GM12801 (cell line): ENCODE measurements around the gene LARP4B.

ENCODE experiments used
- TF ChIP-seq, protein P1 (sequence below): IDR thresholded peaks from one replicate; pipeline ENCODE4 v1.5.1; 2011; ENCODE audit warnings: control low read depth; ENCODE audit not compliant: insufficient read length; ENCODE audit errors: extremely low read depth

Gene LARP4B

DNA sequence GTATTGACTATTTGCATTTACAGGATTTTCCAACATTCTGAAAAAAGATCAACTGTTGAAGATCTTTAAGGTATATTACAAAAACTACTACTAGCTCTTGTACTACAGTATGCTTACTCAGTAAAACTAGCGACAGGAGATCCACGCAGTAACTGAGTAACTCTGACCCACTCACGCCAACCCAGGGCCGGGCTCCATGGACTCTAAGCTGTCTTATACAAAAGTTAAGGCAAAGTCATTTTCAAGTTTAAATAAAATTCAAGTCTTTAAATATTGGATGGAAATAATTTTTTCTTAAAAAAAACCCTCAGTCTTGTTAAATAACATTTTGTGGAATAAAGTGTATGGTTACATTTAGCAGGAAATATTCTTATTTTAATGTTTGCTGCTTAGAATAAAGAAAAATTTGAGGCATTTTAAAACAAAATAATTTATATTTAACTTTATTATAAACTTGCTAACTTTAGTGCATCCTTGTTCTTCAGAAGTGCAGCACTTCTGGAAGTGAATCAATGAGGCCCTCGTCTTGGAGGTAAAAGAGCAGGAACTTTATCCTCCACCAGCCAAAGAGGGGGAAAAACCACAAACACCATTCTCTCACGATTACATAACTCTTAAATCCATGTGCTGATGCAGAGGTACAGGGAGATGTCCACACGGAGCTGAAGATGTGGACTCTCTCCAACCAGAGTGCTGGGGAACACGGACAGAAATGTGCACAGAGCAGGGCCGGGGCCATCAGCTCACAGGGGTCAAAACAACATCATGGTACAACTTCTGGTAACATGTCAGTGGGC is 119.9 kb downstream of the LARP4B start:
- TF ChIP-seq, protein P1, sequence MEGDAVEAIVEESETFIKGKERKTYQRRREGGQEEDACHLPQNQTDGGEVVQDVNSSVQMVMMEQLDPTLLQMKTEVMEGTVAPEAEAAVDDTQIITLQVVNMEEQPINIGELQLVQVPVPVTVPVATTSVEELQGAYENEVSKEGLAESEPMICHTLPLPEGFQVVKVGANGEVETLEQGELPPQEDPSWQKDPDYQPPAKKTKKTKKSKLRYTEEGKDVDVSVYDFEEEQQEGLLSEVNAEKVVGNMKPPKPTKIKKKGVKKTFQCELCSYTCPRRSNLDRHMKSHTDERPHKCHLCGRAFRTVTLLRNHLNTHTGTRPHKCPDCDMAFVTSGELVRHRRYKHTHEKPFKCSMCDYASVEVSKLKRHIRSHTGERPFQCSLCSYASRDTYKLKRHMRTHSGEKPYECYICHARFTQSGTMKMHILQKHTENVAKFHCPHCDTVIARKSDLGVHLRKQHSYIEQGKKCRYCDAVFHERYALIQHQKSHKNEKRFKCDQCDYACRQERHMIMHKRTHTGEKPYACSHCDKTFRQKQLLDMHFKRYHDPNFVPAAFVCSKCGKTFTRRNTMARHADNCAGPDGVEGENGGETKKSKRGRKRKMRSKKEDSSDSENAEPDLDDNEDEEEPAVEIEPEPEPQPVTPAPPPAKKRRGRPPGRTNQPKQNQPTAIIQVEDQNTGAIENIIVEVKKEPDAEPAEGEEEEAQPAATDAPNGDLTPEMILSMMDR = no peak

DNA sequence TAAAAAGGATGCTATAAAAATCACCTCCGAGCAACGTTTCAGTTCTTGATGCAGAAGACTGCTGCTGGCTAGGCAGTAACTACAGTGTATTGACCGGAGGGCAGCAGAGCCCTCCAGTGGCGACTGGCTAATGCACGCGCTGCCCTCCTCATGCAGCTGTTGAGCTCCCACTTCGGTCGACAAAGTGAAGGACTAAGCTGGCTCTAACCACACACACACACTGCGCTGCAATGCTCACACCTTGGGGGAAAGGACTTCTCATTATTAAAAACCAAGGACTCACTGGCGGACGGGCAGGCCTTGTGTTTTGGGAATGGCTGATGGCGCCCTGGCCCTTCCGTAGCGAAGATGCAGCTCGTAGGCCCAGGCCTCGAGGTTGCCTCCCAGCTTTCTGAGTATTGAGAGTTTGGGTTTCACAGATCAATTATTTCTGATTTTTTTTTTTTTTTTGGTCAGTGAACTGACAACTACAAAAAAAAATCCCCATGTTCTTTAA is 121.1 kb downstream of the LARP4B start:
- TF ChIP-seq, protein P1 = no peak

DNA sequence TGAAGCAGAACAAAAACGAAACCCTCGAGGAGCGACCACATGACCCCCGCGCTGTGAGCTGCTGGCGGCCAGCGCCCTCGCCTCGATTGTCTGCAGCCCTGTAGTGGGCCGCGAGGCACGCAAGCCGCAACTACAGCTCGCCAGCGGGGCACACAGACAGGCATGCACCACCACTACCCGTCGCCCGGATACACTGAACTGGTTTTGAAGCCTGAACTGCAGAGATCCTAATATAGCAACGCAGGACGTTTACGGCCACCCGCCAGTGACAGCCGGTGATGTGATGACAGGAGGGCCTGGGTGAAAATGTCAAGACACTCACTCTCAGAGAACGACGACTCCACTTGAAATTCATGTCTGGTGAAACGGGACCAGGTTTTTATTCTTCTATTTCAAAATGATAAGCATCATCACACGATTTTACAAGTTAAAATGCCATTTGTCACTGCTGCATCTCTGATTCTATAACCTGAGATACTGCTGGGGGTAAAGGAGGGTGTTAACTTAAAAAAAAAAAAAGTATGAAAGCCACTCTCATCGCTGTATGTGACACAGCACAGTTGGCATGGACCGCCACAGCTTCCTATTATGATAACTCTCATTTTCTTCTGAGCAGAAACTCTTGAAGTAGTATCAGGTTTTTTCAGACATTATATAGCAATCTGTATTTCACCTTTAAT is 121.7 kb downstream of the LARP4B start:
- TF ChIP-seq, protein P1 = no peak

DNA sequence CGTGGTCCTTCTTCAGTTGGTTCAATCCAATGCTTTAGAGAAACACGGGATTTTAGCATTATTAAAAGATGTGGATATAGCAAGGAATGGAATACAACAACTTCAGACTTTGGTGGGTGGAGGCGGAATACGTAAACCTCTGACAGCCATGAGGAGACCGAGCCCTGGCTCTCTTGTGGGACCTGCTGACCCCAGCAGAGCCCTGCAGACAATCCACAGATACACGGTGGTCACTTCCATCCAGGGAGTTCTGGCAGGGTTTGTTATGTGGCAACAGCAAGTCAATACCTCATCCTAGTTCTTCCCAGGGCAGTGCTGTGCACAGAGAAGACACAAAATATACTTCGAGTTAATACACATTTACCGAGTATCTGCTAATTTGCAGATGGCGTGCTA is 123.5 kb downstream of the LARP4B start:
- TF ChIP-seq, protein P1 = no peak

DNA sequence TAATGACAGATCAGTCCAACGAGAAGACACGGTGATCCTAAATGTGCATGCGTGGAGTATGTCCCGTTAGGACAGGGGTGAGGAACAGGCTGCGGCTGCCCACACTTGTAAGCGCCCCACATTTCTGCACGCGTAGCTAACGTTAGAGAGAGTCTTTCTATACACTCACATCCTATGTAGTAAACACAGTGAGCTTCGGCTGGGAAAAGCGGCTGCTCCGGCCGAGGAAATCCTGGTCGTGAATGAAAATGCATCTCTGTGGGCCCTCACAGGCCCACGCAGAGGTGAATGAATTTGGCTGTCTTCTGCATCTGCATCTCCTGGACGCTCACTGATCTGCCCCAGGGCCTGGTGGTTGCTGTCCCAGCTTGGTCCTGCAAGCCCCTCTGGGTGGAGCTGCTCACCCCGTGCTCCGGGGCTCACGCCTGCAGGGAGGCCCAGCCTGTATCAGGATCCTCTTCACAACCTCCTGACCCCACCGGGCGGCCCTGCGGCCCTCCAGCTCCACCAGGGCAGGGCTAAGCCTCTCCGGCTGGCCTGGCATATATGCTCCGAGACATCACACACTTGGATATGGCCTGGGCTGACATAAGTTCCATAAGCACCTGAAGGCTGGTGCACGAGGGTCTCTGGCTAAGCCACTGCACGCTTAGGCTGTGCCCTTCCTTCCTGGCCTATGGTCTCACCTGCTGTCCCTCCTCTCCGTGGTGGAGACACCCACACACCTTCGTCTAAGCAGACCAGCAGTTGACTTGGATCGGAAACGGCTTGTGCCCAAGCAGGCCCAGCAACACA is 124.1 kb downstream of the LARP4B start:
- TF ChIP-seq, protein P1 = no peak

DNA sequence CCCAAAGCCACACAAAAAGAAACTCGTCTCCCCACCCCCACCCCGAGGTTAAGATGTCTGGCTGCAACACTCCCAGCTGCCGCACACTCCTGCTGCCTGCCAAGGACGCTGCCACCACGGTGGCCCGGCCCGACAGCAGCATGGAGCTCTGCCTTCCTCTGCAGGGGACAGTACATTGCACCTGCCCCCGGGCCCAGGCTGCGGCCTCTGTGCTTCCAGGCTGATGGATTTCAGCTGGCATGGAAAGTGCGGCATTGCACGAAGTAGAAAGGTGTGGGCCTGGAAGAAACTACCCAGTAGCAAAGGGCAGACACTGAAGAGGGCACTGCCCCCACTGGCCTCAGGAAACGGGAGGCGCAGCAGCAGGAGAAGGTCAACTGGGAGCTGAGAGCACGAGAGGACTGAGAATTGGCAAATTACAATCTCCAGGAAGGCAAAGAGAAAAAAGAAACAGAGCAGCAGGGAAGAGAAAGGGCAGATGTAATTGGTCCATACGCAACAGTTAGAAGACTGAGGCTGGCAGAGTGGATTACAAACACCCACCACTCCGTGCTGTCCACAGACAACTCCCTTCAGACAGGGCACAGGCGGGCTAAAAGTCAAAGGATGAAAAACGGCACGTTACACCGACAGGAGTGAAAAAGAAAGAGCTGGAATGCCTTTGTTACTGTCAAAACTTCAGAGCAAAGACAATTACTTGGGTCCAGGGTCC is 124.9 kb downstream of the LARP4B start:
- TF ChIP-seq, protein P1 = no peak
